Mesothelial cell of epicardium (in vitro differentiated cells): ENCODE data around the gene DCAF6. TPM values are rescaled to one million over a fixed set of nuclear protein-coding genes. Genes with fewer than 3 reads are reported as not detected.

ENCODE experiments used
- DNase-seq, 2 experiments: peaks; one replicate each; pipeline ENCODE4 v3.0.0; 2021; ENCODE audit warnings: low spot score in 2 of 2; ENCODE audit not compliant: unreplicated experiment in 2 of 2
- H3K27ac Mint-ChIP-seq: 2 replicates; pipeline ENCODE4 v1.8.0; 2021; ENCODE audit warnings: mixed read lengths
- H3K27me3 Mint-ChIP-seq: 2 replicates; pipeline ENCODE4 v1.8.0; 2021; ENCODE audit warnings: low read depth, mixed read lengths
- H3K36me3 Mint-ChIP-seq: 2 replicates; pipeline ENCODE4 v1.8.0; 2021; ENCODE audit warnings: mixed read lengths
- H3K4me1 Mint-ChIP-seq: 2 replicates; pipeline ENCODE4 v1.8.0; 2021; ENCODE audit warnings: mixed read lengths
- H3K4me3 Mint-ChIP-seq: 2 replicates; pipeline ENCODE4 v1.8.0; 2021; ENCODE audit warnings: mild to moderate bottlenecking, moderate library complexity, mixed read lengths
- H3K9me3 Mint-ChIP-seq: 2 replicates; pipeline ENCODE4 v1.8.0; 2021; ENCODE audit warnings: mixed read lengths
- CTCF ChIP-seq: fragments of 200-600 bp; sonication (generic); IDR thresholded peaks from one replicate; pipeline ENCODE4 v1.5.0; 2021; ENCODE audit warnings: antibody characterized with exemption; ENCODE audit not compliant: unreplicated experiment
- total RNA-seq: library from RNA; stranded (reverse); gene quantifications from 3 replicates; pipeline ENCODE4 v1.2.1, GENCODE V29; 2021

Gene DCAF6
- total RNA-seq, 1 donor from 2014 or later, result 34.0 TPM

DNA sequence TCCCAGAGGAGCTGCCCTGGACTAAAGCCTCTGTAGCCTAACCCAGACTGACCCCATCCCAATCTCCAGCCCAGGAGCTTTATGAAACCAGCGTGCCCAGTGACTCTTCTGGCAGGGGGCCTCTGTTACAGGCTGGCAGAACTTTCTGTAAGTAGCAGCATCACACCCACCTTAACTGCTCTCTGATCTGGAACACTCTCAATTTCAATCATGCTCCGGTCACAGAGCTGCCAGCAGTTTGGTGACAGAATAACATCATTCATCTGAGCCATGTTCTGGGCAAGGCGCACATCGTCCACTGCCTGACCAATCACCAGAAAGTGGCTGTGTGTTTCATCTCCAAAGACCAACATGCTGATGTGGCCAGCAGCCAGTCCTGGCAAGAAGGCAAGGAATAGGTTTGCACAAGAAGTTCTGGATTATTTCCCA lies 37.2 kb upstream of the DCAF6 start:
- no peak for DNase-seq
- Mint-ChIP-seq H3K4me3 (no peak overlapping the region), H3K4me1 (no peaks in the 10 kb centered on the region)

DNA sequence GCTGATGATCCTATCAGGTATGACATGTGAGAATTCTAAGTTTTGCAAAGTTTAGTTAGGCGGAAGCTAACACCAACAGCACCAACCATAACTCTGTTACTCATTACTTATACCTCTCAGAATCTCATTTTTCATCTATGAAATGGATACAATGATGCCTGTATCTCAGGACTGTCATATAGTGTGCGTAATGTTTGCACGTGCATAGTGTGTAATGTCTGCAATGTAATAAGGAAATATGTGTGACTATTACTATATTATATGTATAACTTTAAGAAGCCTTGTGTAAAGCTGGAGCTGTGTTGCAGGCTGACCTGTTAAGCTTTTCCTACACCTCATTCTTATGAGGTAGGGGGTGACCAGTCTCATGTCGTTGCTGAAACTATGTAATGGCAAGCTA lies 35.6 kb upstream of the DCAF6 start:
- no peak for DNase-seq
- TF ChIP-seq CTCF, result no peak
- Mint-ChIP-seq H3K27me3 (no peaks in the 10 kb centered on the region), H3K27ac (no peak overlapping the region), H3K4me1 (peaks cover 5% of the 10 kb centered on the region), H3K36me3 (no peaks in the 10 kb centered on the region), H3K4me3 (no peak overlapping the region), H3K9me3 (no peaks in the 10 kb centered on the region)

More for the DNA sequence above, 37.2 kb upstream of the DCAF6 start:
- H3K27ac Mint-ChIP-seq, result no peak overlapping the region
- no peaks in the 10 kb centered on the region for H3K27me3 Mint-ChIP-seq
- H3K36me3 Mint-ChIP-seq, result no peaks in the 10 kb centered on the region
- no peaks in the 10 kb centered on the region for H3K9me3 Mint-ChIP-seq
- no peak for TF ChIP-seq CTCF

DNA sequence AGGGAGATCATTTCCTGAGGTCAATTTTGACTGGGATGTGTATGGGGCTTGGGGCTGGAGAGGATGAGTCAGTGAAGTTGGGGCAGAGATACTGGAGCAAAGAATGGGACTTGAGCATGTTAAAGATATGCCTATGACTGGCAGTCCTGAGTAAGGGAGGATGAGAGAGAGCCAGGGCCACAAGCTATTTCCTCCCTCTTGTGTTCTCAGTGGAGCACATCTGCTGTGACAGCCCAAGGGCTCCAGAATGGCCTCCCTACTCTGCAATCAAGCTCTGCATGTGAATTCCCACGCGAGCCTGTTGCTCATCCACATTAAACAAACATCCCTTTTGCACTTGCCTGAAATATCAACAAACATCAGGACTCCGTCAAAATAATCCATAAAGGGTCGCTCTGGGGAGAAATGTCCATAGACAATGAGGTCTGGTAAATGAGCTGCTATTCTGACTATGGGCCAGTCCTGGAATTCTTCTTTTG lies 31.8 kb upstream of the DCAF6 start:
- TF ChIP-seq CTCF, result no peak
- H3K4me3 Mint-ChIP-seq, result no peak overlapping the region
- no peak for DNase-seq
- no peaks in the 10 kb centered on the region for H3K27me3 Mint-ChIP-seq
- H3K9me3 Mint-ChIP-seq, result peaks cover 4% of the 10 kb centered on the region
- H3K4me1 Mint-ChIP-seq, result peaks cover 5% of the 10 kb centered on the region
- no peaks in the 10 kb centered on the region for H3K36me3 Mint-ChIP-seq
- H3K27ac Mint-ChIP-seq, result no peak overlapping the region

DNA sequence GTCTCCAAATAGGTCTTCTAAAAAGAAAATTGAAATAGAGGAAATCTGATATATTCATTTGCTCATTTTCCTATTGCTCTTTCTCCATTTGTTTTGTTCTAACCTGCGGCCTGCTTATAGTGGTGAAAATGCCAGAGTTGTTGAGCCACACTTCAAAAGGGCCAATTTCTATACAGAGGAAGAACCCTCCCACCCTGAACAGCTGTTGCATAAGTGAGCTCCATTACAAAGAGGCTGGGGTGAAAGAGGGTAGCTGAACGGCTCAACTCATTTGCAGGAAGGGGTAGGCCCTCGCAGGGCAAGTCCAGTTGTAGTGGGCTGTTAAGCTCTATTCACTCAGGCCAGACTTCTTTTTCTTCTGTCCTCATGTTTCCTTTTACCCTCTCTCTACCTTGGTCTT lies 31.3 kb upstream of the DCAF6 start:
- no peak for TF ChIP-seq CTCF
- Mint-ChIP-seq H3K27ac (peak overlapping the region; percentile 62), H3K9me3 (peaks cover 7% of the 10 kb centered on the region), H3K4me3 (no peak overlapping the region), H3K27me3 (no peaks in the 10 kb centered on the region), H3K36me3 (peaks cover 2% of the 10 kb centered on the region), H3K4me1 (peaks cover 5% of the 10 kb centered on the region)
- no peak for DNase-seq

DNA sequence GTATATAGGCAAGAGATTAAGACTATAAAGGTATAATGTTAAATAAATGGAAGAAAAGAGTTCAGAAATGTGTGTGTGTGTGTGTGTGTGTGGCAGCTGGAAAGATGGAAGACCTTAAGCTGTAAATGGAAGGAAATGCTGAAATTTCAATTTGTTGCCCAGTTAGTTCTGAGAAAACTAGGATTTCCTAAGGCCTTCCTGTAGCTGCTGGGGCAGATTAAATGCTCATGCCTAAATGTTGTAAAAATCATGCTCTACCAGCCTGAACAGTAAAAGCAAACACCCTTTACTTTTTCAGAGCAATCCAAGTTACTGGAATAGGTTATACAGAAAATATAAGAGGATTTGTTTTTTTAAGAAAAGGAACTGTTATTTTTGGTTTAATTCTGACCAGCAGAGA lies 30.8 kb upstream of the DCAF6 start:
- Mint-ChIP-seq H3K36me3 (peaks cover 2% of the 10 kb centered on the region), H3K27me3 (no peaks in the 10 kb centered on the region), H3K4me3 (no peak overlapping the region), H3K27ac (peak overlapping the region; percentile 62), H3K9me3 (peaks cover 10% of the 10 kb centered on the region), H3K4me1 (peaks cover 5% of the 10 kb centered on the region)
- DNase-seq, result no peak
- TF ChIP-seq CTCF, result no peak

- Mint-ChIP-seq H3K4me1 (peaks cover 8% of the 10 kb centered on the region), H3K27me3 (no peaks in the 10 kb centered on the region), H3K27ac (no peak overlapping the region), H3K4me3 (no peak overlapping the region), H3K9me3 (peaks cover 10% of the 10 kb centered on the region), H3K36me3 (peaks cover 4% of the 10 kb centered on the region)
- no peak for TF ChIP-seq CTCF
- DNase-seq, result no peak
Measured at GRCh38 chr1:167909691-167910180, 26.7 kb upstream of the DCAF6 start.
